Adrenal gland (tissue), 5 donors: ENCODE data around the gene GPC6.

Experiments used
- POLR2A ChIP-seq, 2 donors: fragments of 450-650 bp; IDR thresholded peaks; one replicate each; pipeline ENCODE4 v1.6.1; 2017; ENCODE audit warnings: antibody characterized with exemption in 2 of 2, mild to moderate bottlenecking in 2 of 2, moderate library complexity in 1 of 2
- TF ChIP-seq, protein P1 (sequence below), 6 experiments: fragments of 450-650 bp in 4 of 6; fragments of 200-600 bp in 2 of 6; sonication (generic) in 1 of 6; IDR thresholded peaks; 1 replicate in 5 of 6; 2 replicates in 1 of 6; pipeline versions ENCODE4 v1.5.1 to v1.8.0; 2016 to 2021; ENCODE audit warnings: antibody characterized with exemption in 6 of 6, mild to moderate bottlenecking in 2 of 6, moderate library complexity in 1 of 6
- donor health status: DM: no; HTN: no; CAD: no.

GRCh38 chr13:94014461-94014860, 787.9 kb downstream of the GPC6 start:
- TF ChIP-seq, protein P1, sequence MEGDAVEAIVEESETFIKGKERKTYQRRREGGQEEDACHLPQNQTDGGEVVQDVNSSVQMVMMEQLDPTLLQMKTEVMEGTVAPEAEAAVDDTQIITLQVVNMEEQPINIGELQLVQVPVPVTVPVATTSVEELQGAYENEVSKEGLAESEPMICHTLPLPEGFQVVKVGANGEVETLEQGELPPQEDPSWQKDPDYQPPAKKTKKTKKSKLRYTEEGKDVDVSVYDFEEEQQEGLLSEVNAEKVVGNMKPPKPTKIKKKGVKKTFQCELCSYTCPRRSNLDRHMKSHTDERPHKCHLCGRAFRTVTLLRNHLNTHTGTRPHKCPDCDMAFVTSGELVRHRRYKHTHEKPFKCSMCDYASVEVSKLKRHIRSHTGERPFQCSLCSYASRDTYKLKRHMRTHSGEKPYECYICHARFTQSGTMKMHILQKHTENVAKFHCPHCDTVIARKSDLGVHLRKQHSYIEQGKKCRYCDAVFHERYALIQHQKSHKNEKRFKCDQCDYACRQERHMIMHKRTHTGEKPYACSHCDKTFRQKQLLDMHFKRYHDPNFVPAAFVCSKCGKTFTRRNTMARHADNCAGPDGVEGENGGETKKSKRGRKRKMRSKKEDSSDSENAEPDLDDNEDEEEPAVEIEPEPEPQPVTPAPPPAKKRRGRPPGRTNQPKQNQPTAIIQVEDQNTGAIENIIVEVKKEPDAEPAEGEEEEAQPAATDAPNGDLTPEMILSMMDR (IDR thresholded peaks at IDR 0.05), result no peak
- no peak for TF ChIP-seq POLR2A (IDR thresholded peaks at IDR 0.05)
